ENCODE data around the gene C1QBP.
"Not testable (repeated sequence)": the region's sequence is repeated elsewhere in the genome, so short reads cannot be mapped to it uniquely, and the experiment has no call there.

DNA sequence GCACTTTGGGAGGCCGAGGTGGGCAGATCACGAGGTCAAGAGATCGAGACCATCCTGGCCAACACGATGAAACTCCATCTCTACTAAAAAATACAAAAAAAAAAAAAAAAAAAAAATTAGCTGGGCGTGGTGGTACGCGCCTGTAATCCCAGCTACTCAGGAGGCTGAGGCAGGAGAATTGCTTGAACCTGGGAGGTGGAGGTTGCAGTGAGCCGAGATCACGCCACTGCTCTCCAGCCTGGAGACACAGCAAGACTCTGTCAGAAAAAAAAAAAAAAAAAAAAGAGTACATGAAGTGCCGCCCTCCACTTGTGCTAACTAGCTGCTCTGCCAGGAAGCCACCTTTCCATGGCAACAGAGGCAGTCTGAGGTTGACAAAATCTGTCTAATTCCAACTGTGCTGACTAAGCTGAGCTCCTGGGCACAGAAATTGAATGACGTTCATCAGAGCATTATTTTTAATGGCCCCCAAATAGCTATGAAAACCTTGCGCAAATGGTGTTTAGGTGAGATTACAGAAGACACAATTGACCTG is 3.1 kb downstream of the C1QBP start:
- TF ChIP-seq, protein P1, sequence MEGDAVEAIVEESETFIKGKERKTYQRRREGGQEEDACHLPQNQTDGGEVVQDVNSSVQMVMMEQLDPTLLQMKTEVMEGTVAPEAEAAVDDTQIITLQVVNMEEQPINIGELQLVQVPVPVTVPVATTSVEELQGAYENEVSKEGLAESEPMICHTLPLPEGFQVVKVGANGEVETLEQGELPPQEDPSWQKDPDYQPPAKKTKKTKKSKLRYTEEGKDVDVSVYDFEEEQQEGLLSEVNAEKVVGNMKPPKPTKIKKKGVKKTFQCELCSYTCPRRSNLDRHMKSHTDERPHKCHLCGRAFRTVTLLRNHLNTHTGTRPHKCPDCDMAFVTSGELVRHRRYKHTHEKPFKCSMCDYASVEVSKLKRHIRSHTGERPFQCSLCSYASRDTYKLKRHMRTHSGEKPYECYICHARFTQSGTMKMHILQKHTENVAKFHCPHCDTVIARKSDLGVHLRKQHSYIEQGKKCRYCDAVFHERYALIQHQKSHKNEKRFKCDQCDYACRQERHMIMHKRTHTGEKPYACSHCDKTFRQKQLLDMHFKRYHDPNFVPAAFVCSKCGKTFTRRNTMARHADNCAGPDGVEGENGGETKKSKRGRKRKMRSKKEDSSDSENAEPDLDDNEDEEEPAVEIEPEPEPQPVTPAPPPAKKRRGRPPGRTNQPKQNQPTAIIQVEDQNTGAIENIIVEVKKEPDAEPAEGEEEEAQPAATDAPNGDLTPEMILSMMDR (IDR thresholded peaks at IDR 0.05; ENCODE audit: insufficient read depth, low read length) = not testable (repeated sequence)
- TF ChIP-seq, protein P2, sequence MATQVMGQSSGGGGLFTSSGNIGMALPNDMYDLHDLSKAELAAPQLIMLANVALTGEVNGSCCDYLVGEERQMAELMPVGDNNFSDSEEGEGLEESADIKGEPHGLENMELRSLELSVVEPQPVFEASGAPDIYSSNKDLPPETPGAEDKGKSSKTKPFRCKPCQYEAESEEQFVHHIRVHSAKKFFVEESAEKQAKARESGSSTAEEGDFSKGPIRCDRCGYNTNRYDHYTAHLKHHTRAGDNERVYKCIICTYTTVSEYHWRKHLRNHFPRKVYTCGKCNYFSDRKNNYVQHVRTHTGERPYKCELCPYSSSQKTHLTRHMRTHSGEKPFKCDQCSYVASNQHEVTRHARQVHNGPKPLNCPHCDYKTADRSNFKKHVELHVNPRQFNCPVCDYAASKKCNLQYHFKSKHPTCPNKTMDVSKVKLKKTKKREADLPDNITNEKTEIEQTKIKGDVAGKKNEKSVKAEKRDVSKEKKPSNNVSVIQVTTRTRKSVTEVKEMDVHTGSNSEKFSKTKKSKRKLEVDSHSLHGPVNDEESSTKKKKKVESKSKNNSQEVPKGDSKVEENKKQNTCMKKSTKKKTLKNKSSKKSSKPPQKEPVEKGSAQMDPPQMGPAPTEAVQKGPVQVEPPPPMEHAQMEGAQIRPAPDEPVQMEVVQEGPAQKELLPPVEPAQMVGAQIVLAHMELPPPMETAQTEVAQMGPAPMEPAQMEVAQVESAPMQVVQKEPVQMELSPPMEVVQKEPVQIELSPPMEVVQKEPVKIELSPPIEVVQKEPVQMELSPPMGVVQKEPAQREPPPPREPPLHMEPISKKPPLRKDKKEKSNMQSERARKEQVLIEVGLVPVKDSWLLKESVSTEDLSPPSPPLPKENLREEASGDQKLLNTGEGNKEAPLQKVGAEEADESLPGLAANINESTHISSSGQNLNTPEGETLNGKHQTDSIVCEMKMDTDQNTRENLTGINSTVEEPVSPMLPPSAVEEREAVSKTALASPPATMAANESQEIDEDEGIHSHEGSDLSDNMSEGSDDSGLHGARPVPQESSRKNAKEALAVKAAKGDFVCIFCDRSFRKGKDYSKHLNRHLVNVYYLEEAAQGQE (IDR thresholded peaks at IDR 0.05; ENCODE audit: insufficient replicate concordance, low read depth) = not testable (repeated sequence)
